ENCODE data around the gene FBXO7. TPM values are rescaled to one million over a fixed set of nuclear protein-coding genes. Genes with fewer than 3 reads are reported as not detected.

FBXO7 gene
- total and polyA plus RNA-seq, 9 of the 15 experiments (the other 6 are each of a cell fraction or from before 2014, with no cell fraction given) = 34.0 to 162 (median 85.2) TPM

DNA sequence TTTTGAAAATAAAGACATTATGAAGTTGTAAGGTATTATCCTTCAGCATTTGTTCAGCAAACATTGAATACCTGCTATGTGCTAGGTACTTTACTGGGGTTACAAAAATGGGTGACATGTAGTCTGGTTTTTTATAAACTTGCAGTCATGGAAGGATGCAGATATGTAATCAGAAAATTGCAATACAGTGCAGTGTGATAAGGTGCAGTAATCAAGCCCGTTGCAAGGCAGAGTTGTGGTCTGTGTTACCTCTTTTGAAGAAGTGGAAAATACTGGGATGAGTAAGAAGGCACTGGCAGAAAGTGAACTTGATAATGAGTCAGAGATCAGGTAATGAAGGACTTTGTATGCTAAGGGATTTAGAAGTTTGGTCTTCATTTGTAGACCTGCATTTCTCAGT lies 8.1 kb downstream of the FBXO7 start (continued):
- TF ChIP-seq, protein P1, sequence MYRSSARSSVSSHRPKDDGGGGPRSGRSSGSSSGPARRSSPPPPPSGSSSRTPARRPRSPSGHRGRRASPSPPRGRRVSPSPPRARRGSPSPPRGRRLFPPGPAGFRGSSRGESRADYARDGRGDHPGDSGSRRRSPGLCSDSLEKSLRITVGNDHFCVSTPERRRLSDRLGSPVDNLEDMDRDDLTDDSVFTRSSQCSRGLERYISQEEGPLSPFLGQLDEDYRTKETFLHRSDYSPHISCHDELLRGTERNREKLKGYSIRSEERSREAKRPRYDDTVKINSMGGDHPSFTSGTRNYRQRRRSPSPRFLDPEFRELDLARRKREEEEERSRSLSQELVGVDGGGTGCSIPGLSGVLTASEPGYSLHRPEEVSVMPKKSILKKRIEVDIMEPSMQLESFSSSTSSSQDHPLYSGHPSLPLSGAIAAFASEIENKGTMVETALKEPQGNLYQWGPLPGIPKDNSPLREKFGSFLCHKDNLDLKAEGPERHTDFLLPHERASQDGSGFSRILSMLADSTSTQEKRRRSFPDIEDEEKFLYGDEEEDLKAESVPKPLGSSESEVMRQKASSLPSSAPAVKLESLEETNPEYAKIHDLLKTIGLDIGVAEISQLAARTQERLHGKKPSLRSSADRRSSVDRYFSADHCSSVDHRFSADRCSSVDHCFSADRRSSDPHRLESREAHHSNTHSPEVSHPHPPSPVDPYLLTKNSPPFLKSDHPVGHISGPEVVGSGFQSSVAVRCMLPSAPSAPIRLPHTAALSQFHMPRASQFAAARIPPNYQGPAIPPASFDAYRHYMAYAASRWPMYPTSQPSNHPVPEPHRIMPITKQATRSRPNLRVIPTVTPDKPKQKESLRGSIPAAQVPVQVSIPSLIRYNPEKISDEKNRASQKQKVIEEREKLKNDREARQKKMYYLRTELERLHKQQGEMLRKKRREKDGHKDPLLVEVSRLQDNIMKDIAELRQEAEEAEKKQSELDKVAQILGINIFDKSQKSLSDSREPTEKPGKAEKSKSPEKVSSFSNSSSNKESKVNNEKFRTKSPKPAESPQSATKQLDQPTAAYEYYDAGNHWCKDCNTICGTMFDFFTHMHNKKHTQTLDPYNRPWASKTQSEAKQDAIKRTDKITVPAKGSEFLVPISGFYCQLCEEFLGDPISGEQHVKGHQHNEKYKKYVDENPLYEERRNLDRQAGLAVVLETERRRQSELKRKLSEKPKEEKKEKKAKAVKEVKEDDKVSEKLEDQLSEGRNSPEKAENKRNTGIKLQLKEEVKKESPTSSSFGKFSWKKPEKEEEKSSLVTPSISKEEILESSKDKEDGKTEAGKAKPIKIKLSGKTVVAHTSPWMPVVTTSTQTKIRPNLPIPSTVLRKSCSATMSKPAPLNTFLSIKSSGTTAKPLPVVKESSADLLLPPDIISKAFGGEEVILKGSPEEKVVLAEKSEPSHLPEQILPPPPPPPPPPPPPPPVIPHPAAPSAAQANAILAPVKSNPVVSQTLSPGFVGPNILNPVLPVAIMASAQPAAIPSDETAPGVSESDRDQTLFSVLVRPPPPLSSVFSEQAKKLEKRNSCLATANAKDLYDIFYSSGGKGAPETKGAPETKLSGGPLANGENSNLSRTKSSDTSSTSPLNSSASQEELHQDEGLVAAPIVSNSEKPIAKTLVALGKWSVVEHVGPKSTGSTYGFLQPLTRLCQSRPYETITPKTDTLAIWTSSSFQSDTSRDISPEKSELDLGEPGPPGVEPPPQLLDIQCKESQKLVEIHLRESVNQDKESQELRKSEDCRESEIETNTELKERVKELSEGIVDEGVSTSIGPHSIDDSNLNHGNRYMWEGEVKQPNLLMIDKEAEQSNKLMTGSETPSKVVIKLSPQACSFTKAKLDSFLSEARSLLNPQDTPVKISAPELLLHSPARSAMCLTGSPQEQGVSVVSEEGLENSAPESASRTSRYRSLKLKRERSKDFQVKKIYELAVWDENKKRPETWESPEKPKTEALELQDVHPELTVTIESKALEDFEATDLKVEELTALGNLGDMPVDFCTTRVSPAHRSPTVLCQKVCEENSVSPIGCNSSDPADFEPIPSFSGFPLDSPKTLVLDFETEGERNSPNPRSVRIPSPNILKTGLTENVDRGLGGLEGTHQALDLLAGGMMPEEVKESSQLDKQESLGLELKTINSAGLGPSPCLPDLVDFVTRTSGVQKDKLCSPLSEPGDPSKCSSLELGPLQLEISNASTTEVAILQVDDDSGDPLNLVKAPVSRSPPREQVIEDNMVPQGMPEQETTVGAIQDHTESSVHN (IDR thresholded peaks at IDR 0.05; ENCODE audit: borderline replicate concordance in 1 of 2, low read depth in 1 of 2) = no peak
- TF ChIP-seq TRIM24 (IDR thresholded peaks at IDR 0.05) (peak in 1 of 2 experiments; percentile 26; a peak in 1 of 4 replicates), MCM5 (IDR thresholded peaks at IDR 0.05; ENCODE audit: low read depth) (no peak), SMARCE1 (IDR thresholded peaks at IDR 0.05) (peak; percentile 66), TEAD4 (IDR thresholded peaks at IDR 0.05; ENCODE audit: low read length) (peak; percentile 86), TEAD4 (CRISPR knock-in tag; IDR thresholded peaks at IDR 0.05; ENCODE audit: borderline replicate concordance) (no peak), DPF2 (IDR thresholded peaks at IDR 0.05) (peak; percentile 67), POLR2AphosphoS5 (IDR thresholded peaks at IDR 0.05; ENCODE audit: control insufficient read depth, insufficient read depth, low read depth, low read length) (peak; percentile 45; the same call in 1 of the 2 replicates), NR2F6 (CRISPR knock-in tag; IDR thresholded peaks at IDR 0.05) (no peak), TARDBP (IDR thresholded peaks at IDR 0.05) (no peak), SPI1 (IDR thresholded peaks at IDR 0.05; ENCODE audit: borderline replicate concordance, low read depth, low read length) (0 out of 2 replicates have a peak, but pooled peaks have one; percentile 24), SIN3B (IDR thresholded peaks at IDR 0.05; ENCODE audit: low read depth) (no peak), TCF3 (CRISPR knock-in tag; IDR thresholded peaks at IDR 0.05) (peak; percentile 86), TAL1 (IDR thresholded peaks at IDR 0.05) (peak; percentile 77), EP300 (IDR thresholded peaks at IDR 0.05; ENCODE audit: low read length) (peak; percentile 67; the same call in 1 of the 2 replicates), JUND (IDR thresholded peaks at IDR 0.05; ENCODE audit: borderline replicate concordance, low read depth, low read length) (peak; percentile 64; the same call in 1 of the 2 replicates), JUND (tag; IDR thresholded peaks at IDR 0.05; ENCODE audit: borderline replicate concordance, low read depth, low read length) (no peak; the same call in 2 of the 3 replicates), PML (IDR thresholded peaks at IDR 0.05; ENCODE audit: low read length) (0 out of 2 replicates have a peak, but pooled peaks have one; percentile 26), FIP1L1 (IDR thresholded peaks at IDR 0.05; ENCODE audit: low read depth, low read length, poor library complexity, severe bottlenecking) (no peak), FOXM1 (IDR thresholded peaks at IDR 0.05; ENCODE audit: low read depth) (0 out of 2 replicates have a peak, but pooled peaks have one; percentile 11), FOXM1 (CRISPR knock-in tag; IDR thresholded peaks at IDR 0.05; ENCODE audit: low read depth) (no peak), CBFA2T3 (IDR thresholded peaks at IDR 0.05) (peak; percentile 90)
- TF ChIP-seq, protein P2, sequence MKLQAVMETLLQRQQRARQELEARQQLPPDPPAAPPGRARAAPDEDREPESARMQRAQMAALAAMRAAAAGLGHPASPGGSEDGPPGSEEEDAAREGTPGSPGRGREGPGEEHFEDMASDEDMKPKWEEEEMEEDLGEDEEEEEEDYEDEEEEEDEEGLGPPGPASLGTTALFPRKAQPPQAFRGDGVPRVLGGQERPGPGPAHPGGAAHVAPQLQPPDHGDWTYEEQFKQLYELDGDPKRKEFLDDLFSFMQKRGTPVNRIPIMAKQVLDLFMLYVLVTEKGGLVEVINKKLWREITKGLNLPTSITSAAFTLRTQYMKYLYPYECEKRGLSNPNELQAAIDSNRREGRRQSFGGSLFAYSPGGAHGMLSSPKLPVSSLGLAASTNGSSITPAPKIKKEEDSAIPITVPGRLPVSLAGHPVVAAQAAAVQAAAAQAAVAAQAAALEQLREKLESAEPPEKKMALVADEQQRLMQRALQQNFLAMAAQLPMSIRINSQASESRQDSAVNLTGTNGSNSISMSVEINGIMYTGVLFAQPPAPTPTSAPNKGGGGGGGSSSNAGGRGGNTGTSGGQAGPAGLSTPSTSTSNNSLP (IDR thresholded peaks at IDR 0.05; ENCODE audit: borderline replicate concordance, low read depth, low read length) = peak; percentile 77; the same call in 1 of the 2 replicates
